ENCODE measurements around the gene PTPRT.

- no peak for TF ChIP-seq CTCF (IDR thresholded peaks at IDR 0.05)
- no peak for TF ChIP-seq POLR2A (IDR thresholded peaks at IDR 0.05)
Measured at GRCh38 chr20:42936482-42936881, 253.2 kb downstream of the PTPRT start.
